Astrocyte (in vitro differentiated cells and primary cell): ENCODE results near the gene NXPH1. TPM values are rescaled to one million over a fixed set of nuclear protein-coding genes. Genes with fewer than 3 reads are reported as not detected.

ENCODE experiments used
- DNase-seq: peaks from one replicate; pipeline ENCODE4 v3.0.0-alpha.2; 2010; ENCODE audit warnings: low read depth
- FAIRE-seq: peaks from 2 replicates; lab custom pipeline; 2011; peaks lifted over from hg19 to GRCh38; lab: Jason Lieb, UNC
- H2AFZ ChIP-seq: 2 replicates; pipeline ENCODE4 v1.6.0; 2012; ENCODE audit warnings: low read depth, low read length, inconsistent platforms
- H3K27ac ChIP-seq: 2 replicates; pipeline ENCODE4 v1.5.1; 2011; ENCODE audit warnings: low read depth, low read length, inconsistent platforms
- H3K27me3 ChIP-seq: 2 replicates; pipeline ENCODE4 v1.6.0; 2011; ENCODE audit warnings: low read length, inconsistent platforms; ENCODE audit not compliant: insufficient read depth
- H3K36me3 ChIP-seq: 2 replicates; pipeline ENCODE4 v1.5.1; 2011; ENCODE audit warnings: low read length, inconsistent platforms; ENCODE audit not compliant: insufficient read depth
- H3K4me1 ChIP-seq: 2 replicates; pipeline ENCODE4 v1.5.1; 2011; ENCODE audit warnings: low read length, inconsistent platforms; ENCODE audit not compliant: insufficient read depth
- H3K4me2 ChIP-seq: 2 replicates; pipeline ENCODE4 v1.6.0; 2012; ENCODE audit warnings: low read length, inconsistent platforms
- H3K4me3 ChIP-seq: 2 replicates; pipeline ENCODE4 v1.5.1; 2011; ENCODE audit warnings: low read depth, mild to moderate bottlenecking, low read length, inconsistent platforms; ENCODE audit not compliant: insufficient read depth
- H3K79me2 ChIP-seq: 2 replicates; pipeline ENCODE4 v1.6.0; 2012; ENCODE audit warnings: mild to moderate bottlenecking, low read length, inconsistent platforms; ENCODE audit not compliant: insufficient read depth
- H3K9ac ChIP-seq: 2 replicates; pipeline ENCODE4 v1.6.0; 2012; ENCODE audit warnings: mild to moderate bottlenecking, low read length, inconsistent platforms
- H3K9me3 ChIP-seq: 2 replicates; pipeline ENCODE4 v1.5.1; 2012; ENCODE audit warnings: low read depth, mild to moderate bottlenecking, low read length, inconsistent platforms; ENCODE audit not compliant: insufficient read depth
- H4K20me1 ChIP-seq: 2 replicates; pipeline ENCODE4 v1.6.0; 2012; ENCODE audit warnings: low read length, inconsistent platforms; ENCODE audit not compliant: insufficient read depth
- H3K27ac Mint-ChIP-seq: one replicate; pipeline ENCODE4 v1.8.0; 2021; ENCODE audit warnings: mild to moderate bottlenecking, mixed read lengths; ENCODE audit not compliant: unreplicated experiment
- H3K27me3 Mint-ChIP-seq: one replicate; pipeline ENCODE4 v1.8.0; 2021; ENCODE audit warnings: low read depth, mixed read lengths; ENCODE audit not compliant: unreplicated experiment
- H3K36me3 Mint-ChIP-seq: one replicate; pipeline ENCODE4 v1.8.0; 2021; ENCODE audit warnings: low read depth, mixed read lengths; ENCODE audit not compliant: unreplicated experiment
- H3K4me1 Mint-ChIP-seq: one replicate; pipeline ENCODE4 v1.8.0; 2021; ENCODE audit warnings: low read depth, mixed read lengths; ENCODE audit not compliant: unreplicated experiment
- H3K4me3 Mint-ChIP-seq: one replicate; pipeline ENCODE4 v1.8.0; 2021; ENCODE audit warnings: mild to moderate bottlenecking, moderate library complexity, mixed read lengths; ENCODE audit not compliant: unreplicated experiment
- H3K9me3 Mint-ChIP-seq: one replicate; pipeline ENCODE4 v1.8.0; 2021; ENCODE audit warnings: mild to moderate bottlenecking, mixed read lengths; ENCODE audit not compliant: unreplicated experiment
- CTCF ChIP-seq: IDR thresholded peaks from 2 replicates; pipeline ENCODE4 v1.5.1; 2011; ENCODE audit warnings: low read depth, mild to moderate bottlenecking, inconsistent platforms, low read length, moderate library complexity; ENCODE audit not compliant: insufficient read depth
- EZH2 ChIP-seq: IDR thresholded peaks from 2 replicates; pipeline ENCODE4 v1.6.1; 2012; ENCODE audit warnings: mild to moderate bottlenecking, low read length, inconsistent platforms; ENCODE audit not compliant: insufficient read depth
- total RNA-seq: library from RNA; stranded (reverse); gene quantifications from 2 replicates; pipeline ENCODE4 v1.2.1, GENCODE V29; 2021

NXPH1 gene
- total RNA-seq, 1 donor from 2014 or later: 0.16 TPM

- H3K79me2 ChIP-seq: no peaks in the 10 kb centered on the region
- H3K27ac Mint-ChIP-seq: no peak overlapping the region
- H3K36me3 ChIP-seq: no peaks in the 10 kb centered on the region
- H3K4me1 Mint-ChIP-seq: no peaks in the 10 kb centered on the region
- no peak overlapping the region for H3K27ac ChIP-seq
- FAIRE-seq (no peak), DNase-seq (no peak)
- no peak overlapping the region for H3K4me3 ChIP-seq
- no peaks in the 10 kb centered on the region for H3K9me3 ChIP-seq
- H3K27me3 Mint-ChIP-seq: no peaks in the 10 kb centered on the region
- no peak overlapping the region for H3K4me3 Mint-ChIP-seq
- no peaks in the 10 kb centered on the region for H3K9me3 Mint-ChIP-seq
- H2AFZ ChIP-seq: no peak overlapping the region
- no peaks in the 10 kb centered on the region for H3K4me1 ChIP-seq
- H3K9ac ChIP-seq: no peak overlapping the region
- H4K20me1 ChIP-seq: no peaks in the 10 kb centered on the region
- H3K4me2 ChIP-seq: no peak overlapping the region
- H3K27me3 ChIP-seq: no peaks in the 10 kb centered on the region
- no peak for TF ChIP-seq EZH2
- TF ChIP-seq CTCF: no peak
- no peaks in the 10 kb centered on the region for H3K36me3 Mint-ChIP-seq
Observed at GRCh38 chr7:8800986-8801385, 367.6 kb downstream of the NXPH1 start.

Other genes starting within 250 kb of the NXPH1 start
- 4.9 and 8.0 TPM in 2 replicates for gene ICA1, start 171.4 kb upstream of the NXPH1 start, total RNA-seq